ENCODE data around the gene MCCC1. TPM values are rescaled to one million over a fixed set of nuclear protein-coding genes. Genes with fewer than 3 reads are reported as not detected.

Gene MCCC1
- total and polyA plus RNA-seq, 10 of the 15 experiments (the other 5 are each of a cell fraction or from before 2014, with no cell fraction given) = 35.0 to 71.7 (median 47.0) TPM

DNA sequence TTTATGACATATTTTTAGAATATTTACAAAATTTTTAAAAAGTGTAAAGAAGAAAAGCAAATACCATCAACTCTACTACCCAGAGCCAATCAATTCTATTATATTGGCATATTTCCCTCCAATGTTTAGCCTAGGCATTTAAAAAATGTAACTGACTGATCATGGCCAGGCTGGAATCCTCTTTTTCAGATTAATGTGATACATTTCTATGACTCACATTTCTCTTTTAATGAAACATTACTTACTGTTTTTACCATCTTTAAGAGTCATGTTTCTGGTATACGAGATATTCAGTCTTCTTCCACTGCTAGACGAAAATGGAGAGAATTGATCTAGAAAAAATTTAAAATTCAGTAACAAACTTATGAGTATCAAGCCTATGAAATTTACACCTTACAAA lies 65.5 kb downstream of the MCCC1 start:
- RAD21 ChIA-PET (ENCODE audit: unreplicated experiment) = interaction anchor here (0.6 to 0.7 kb wide), 2 partner anchors 120 to 307 kb away, joined by 4 read pairs; no protein-coding TSS in a partner anchor
- Histone ChIP-seq H3K4me2 (ENCODE audit: control insufficient read depth, insufficient read depth) (no peak overlapping the region), H3K36me3 (ENCODE audit: control insufficient read depth in 2 of 2, insufficient read depth in 2 of 2, low read length in 1 of 2) (peaks cover 4 to 10% of the 10 kb centered on the region in 2 experiments), H3K79me2 (ENCODE audit: control insufficient read depth, insufficient read depth, low read length) (no peaks in the 10 kb centered on the region), H3K4me1 (ENCODE audit: control insufficient read depth, insufficient read depth, low read length) (no peaks in the 10 kb centered on the region), H4K20me1 (ENCODE audit: control insufficient read depth, insufficient read depth) (no peaks in the 10 kb centered on the region), H3K9me3 (replicated peaks; ENCODE audit: control insufficient read depth, insufficient read depth, low read length) (no peaks in the 10 kb centered on the region), H2AFZ (ENCODE audit: control insufficient read depth, low read depth, low read length) (no peak overlapping the region), H3K9ac (ENCODE audit: control insufficient read depth, insufficient read depth, low read length) (no peak overlapping the region), H3K4me3 (no peak overlapping the region), H3K27ac (ENCODE audit: control insufficient read depth, insufficient read depth) (no peak overlapping the region), H3K27me3 (replicated peaks in 1 of 2; ENCODE audit: control insufficient read depth in 2 of 2, insufficient read depth in 2 of 2, low read length in 1 of 2) (no peaks in the 10 kb centered on the region)
- SMC1A ChIA-PET (ENCODE audit: uncharacterized antibody, unreplicated experiment) = no interaction called here
- BruUV-seq (replicated peaks) = TSS peak; percentile 9
- POLR2A ChIA-PET = interaction anchor here (0.6 to 1.0 kb wide), 3 partner anchors 16 to 69 kb away, joined by 3 to 9 read pairs (median 4); no protein-coding TSS in a partner anchor
- DNase-seq (ENCODE audit: low read depth, low spot score) (no peak), ATAC-seq (no peak), FAIRE-seq (no peak)
- in situ Hi-C loops (cut with MboI) (no loop called here), intact Hi-C loops (cut with micrococcal nuclease; ENCODE audit: unreplicated experiment) (no loop called here)
- CTCF ChIA-PET = interaction anchor here (0.9 to 1.0 kb wide), 2 partner anchors 15 to 320 kb away, joined by 3 to 5 read pairs; no protein-coding TSS in a partner anchor
- WGBS (ENCODE audit: insufficient coverage, insufficient replicate concordance, low lambda C conversion rate, missing lambda C conversion rate) = 95% methylated on average over 2 of the region's 2 CpGs
- TF ChIP-seq CTCF (IDR thresholded peaks at IDR 0.05 in 2 of 3, conservative IDR thresholded peaks at IDR 0.05 in 1 of 3; ENCODE audit: control insufficient read depth in 2 of 3, extremely low read depth in 1 of 3, insufficient read depth in 1 of 3, low read depth in 3 of 3, low read length in 3 of 3) = no peak
- TF ChIP-seq MYB (IDR thresholded peaks at IDR 0.05; ENCODE audit: borderline replicate concordance, low read depth, low read length) = no peak
- TF ChIP-seq, protein P1, sequence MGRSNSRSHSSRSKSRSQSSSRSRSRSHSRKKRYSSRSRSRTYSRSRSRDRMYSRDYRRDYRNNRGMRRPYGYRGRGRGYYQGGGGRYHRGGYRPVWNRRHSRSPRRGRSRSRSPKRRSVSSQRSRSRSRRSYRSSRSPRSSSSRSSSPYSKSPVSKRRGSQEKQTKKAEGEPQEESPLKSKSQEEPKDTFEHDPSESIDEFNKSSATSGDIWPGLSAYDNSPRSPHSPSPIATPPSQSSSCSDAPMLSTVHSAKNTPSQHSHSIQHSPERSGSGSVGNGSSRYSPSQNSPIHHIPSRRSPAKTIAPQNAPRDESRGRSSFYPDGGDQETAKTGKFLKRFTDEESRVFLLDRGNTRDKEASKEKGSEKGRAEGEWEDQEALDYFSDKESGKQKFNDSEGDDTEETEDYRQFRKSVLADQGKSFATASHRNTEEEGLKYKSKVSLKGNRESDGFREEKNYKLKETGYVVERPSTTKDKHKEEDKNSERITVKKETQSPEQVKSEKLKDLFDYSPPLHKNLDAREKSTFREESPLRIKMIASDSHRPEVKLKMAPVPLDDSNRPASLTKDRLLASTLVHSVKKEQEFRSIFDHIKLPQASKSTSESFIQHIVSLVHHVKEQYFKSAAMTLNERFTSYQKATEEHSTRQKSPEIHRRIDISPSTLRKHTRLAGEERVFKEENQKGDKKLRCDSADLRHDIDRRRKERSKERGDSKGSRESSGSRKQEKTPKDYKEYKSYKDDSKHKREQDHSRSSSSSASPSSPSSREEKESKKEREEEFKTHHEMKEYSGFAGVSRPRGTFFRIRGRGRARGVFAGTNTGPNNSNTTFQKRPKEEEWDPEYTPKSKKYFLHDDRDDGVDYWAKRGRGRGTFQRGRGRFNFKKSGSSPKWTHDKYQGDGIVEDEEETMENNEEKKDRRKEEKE (IDR thresholded peaks at IDR 0.05) = no peak
- no peak for TF ChIP-seq IRF5 (IDR thresholded peaks at IDR 0.05; ENCODE audit: borderline replicate concordance)
- TF ChIP-seq POLR2A (IDR thresholded peaks at IDR 0.05; ENCODE audit: low read depth, low read length) = no peak
- TF ChIP-seq CHD2 (IDR thresholded peaks at IDR 0.05; ENCODE audit: borderline replicate concordance, low read depth, low read length) = no peak
- no peak for TF ChIP-seq E2F4 (IDR thresholded peaks at IDR 0.05; ENCODE audit: low read depth, low read length)

Data from GM12878 (cell line).